Esophagus mucosa (tissue), 1 donor: ENCODE results near the gene ST8SIA2. TPM values are rescaled to one million over a fixed set of nuclear protein-coding genes. Genes with fewer than 3 reads are reported as not detected.
"Not testable (repeated sequence)": the region's sequence is repeated elsewhere in the genome, so short reads cannot be mapped to it uniquely, and the experiment has no call there.

ENCODE experiments used
- ATAC-seq: fragments of 200-7000 bp; cut with Tn5 transposase; one replicate; pipeline ENCODE4 v1.9.1; 2020
- total RNA-seq: library from RNA; stranded (reverse); gene quantifications from one replicate; pipeline ENCODE4 v1.2.4, GENCODE V29; 2023
- donor health status: DM: yes; HTN: yes; CAD: no.

ST8SIA2 gene
- total RNA-seq, 1 donor from 2014 or later, result 0.16 TPM

- no peak for ATAC-seq
These were observed 51.0 kb downstream of the ST8SIA2 start for GRCh38 chr15:92444631-92445030.

GRCh38 chr15:92448370-92448769 lies 54.7 kb downstream of the ST8SIA2 start:
- no peak for ATAC-seq

- ATAC-seq, result no peak
These were observed 55.8 kb downstream of the ST8SIA2 start for GRCh38 chr15:92449476-92449875.

GRCh38 chr15:92451225-92451825 lies 57.6 kb downstream of the ST8SIA2 start:
- no peak for ATAC-seq

GRCh38 chr15:92452143-92452542 lies 58.5 kb downstream of the ST8SIA2 start:
- no peak for ATAC-seq

GRCh38 chr15:92453607-92454006 lies 59.9 kb downstream of the ST8SIA2 start:
- no peak for ATAC-seq

- no peak for ATAC-seq
These were observed 60.9 kb downstream of the ST8SIA2 start for GRCh38 chr15:92454555-92455105.

GRCh38 chr15:92455271-92455670 lies 61.6 kb downstream of the ST8SIA2 start:
- no peak for ATAC-seq

- no peak for ATAC-seq
These were observed 63.9 kb downstream of the ST8SIA2 start for GRCh38 chr15:92457471-92458041.

- no peak for ATAC-seq
These were observed 66.3 kb downstream of the ST8SIA2 start for GRCh38 chr15:92460023-92460422.

- no peak for ATAC-seq
These were observed 68.9 kb downstream of the ST8SIA2 start for GRCh38 chr15:92462424-92463125.

- no peak for ATAC-seq
These were observed 69.7 kb downstream of the ST8SIA2 start for GRCh38 chr15:92463352-92463751.

GRCh38 chr15:92463826-92464225 lies 70.1 kb downstream of the ST8SIA2 start:
- no peak for ATAC-seq

GRCh38 chr15:92466834-92467233 lies 73.2 kb downstream of the ST8SIA2 start:
- no peak for ATAC-seq

GRCh38 chr15:92467245-92467644 lies 73.6 kb downstream of the ST8SIA2 start:
- ATAC-seq, result no peak

- ATAC-seq, result no peak
These were observed 75.3 kb downstream of the ST8SIA2 start for GRCh38 chr15:92468991-92469390.

- no peak for ATAC-seq
These were observed 77.6 kb downstream of the ST8SIA2 start for GRCh38 chr15:92471288-92471687.

GRCh38 chr15:92473756-92474155 lies 80.1 kb downstream of the ST8SIA2 start:
- no peak for ATAC-seq

GRCh38 chr15:92479730-92480129 lies 86.0 kb downstream of the ST8SIA2 start:
- ATAC-seq, result not testable (repeated sequence)

- peak; percentile 58 for ATAC-seq
These were observed 86.7 kb downstream of the ST8SIA2 start for GRCh38 chr15:92480361-92480760.

- ATAC-seq, result no peak
These were observed 91.8 kb downstream of the ST8SIA2 start for GRCh38 chr15:92485441-92485840.

GRCh38 chr15:92492551-92493115 lies 99.0 kb downstream of the ST8SIA2 start:
- no peak for ATAC-seq

GRCh38 chr15:92494806-92495336 lies 101.2 kb downstream of the ST8SIA2 start:
- no peak for ATAC-seq
